GM18867 (cell line): ENCODE measurements around the gene HSPA1A.
"Not testable (repeated sequence)": the region's sequence is repeated elsewhere in the genome, so short reads cannot be mapped to it uniquely, and the experiment has no call there.

Source experiments
- ATAC-seq: cut with Tn5 transposase; IDR thresholded peaks from one replicate; pipeline ENCODE4 v1.9.1; 2021; ENCODE audit warnings: mild to moderate bottlenecking, moderate library complexity; ENCODE audit not compliant: unreplicated experiment

HSPA1A gene

GRCh38 chr6:31781244-31782125 lies 33.9 kb upstream of the HSPA1A start:
- no peak for ATAC-seq

GRCh38 chr6:31782126-31782855 lies 33.1 kb upstream of the HSPA1A start:
- no peak for ATAC-seq

DNA sequence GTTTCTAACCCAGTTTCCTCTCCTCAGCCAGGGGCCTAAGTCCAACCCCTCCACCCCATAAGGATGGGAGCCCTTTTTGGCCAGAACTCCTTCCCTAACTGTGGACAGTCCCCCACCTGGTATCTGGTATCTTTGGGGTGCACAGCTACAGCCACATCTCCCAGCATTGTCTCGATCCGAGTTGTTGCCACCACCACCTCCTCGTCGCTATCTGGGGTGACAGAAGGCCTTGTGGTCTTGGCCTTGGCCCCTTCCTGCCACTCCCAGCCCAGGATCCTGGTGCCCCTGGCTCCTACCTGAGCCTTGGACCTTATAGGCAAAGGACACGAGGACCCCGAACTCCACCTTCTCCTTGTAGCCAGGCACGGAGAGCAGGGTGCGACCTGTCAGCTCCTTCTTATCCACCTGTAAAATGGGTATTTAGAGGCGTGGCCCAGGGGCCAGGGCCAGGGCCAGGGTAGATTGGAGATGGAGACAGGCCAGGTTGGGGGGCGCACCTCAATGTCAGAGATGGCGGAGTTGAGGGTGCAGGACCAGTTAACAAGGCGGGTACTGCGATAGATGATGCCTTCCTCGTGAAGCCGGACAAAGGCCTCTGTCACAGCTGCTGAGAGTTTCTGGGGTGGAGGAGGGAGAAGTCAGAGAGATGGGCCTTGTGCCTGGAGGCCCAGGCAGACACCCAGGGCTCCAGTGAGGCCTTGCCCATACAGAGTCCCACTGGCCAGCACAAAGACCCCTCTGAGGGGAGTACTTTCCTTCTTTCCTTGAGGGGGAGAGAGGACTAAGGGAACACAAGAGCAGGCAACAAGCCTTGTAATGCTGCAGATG lies 31.0 kb upstream of the HSPA1A start:
- no peak for ATAC-seq

GRCh38 chr6:31785475-31785874 lies 29.9 kb upstream of the HSPA1A start:
- ATAC-seq: no peak

DNA sequence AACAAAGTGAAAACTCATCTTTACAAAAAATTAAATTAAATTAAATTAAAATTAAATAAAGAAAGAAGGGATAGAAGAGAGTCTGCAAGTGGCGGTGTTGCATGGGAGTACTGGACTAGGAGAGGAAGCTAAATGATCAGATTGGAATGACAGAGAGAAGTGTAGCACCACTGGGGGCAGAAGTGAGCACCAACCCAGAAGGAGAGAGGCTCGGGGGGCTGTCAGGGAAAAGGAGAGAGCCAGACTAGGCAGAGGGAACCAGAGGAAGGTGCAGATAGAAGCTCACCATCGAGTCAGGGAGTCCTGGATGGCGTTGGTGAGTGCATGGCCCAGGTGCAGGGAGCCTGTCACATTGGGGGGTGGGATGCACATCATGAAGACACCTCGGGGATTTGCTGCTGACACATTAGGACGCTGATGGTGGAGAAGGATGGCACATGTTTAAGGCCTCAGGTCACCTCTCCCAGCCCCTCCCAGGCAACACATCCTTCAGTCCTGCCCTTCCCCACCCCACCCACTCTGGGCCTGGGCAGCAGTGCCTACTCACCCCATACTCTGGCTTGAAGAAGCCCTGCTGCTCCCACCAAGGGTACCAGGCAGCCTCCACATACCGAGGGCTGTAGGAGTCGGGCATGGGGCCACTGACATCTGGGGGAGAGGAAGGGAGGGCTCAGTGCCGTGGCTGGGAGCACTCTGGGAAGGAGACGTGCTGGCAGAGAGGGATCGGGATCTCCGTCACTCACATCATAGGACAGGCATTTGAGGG lies 23.8 kb upstream of the HSPA1A start:
- ATAC-seq: no peak

DNA sequence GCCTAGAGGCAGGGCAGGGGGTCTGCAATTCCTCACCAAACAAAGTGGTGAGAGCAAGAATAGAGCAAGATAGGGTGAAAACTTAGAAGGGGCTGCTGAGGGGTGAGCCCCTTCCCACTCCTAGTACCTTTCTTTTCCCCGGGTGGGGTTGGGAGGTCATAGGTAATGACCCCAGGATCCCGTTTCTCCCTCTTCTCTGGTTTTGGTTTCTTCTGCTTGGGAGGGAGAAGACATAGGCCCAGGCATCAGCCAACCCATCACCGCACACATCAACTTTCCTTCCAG lies 23.3 kb upstream of the HSPA1A start:
- ATAC-seq: no peak

DNA sequence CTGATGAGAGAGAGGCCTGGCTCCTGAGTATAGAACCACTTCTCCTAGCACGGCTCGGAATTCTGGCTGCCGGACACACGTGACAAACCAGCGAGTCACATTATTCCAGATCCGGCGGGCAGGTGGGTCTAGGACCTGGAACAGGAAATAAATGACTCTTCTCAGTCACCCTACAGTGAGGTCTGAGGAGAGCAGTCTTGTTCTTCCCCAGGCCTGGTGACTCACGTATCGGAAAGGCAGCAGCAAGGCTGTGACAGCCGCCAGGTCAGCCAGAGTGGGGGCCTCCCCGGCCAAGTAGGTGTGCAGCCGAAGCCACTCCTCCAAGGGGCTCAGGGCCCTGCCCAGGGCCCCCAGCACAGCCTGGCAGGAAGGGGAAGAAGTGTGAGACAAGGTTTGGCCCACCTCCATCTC lies 22.6 kb upstream of the HSPA1A start:
- no peak for ATAC-seq

DNA sequence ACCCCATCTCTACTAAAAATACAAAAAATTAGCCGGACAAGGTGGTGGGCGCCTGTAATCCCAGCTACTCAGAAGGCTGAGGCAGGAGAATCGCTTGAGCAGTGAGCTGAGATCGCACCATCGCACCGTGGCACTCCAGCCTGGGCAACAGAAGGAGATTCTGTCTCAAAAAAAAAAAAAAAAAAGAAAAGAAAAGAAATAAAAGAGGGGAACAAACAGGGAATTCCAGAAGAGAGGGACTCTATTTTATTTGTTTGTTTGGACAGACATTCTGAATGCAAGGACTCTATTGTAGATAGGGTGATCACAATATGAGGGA lies 21.5 kb upstream of the HSPA1A start:
- ATAC-seq: not testable (repeated sequence)

- no peak for ATAC-seq
These were observed 21.0 kb upstream of the HSPA1A start for GRCh38 chr6:31794294-31794865.

- peak; percentile 17 for ATAC-seq
These were observed 20.3 kb upstream of the HSPA1A start for GRCh38 chr6:31794866-31795615.

DNA sequence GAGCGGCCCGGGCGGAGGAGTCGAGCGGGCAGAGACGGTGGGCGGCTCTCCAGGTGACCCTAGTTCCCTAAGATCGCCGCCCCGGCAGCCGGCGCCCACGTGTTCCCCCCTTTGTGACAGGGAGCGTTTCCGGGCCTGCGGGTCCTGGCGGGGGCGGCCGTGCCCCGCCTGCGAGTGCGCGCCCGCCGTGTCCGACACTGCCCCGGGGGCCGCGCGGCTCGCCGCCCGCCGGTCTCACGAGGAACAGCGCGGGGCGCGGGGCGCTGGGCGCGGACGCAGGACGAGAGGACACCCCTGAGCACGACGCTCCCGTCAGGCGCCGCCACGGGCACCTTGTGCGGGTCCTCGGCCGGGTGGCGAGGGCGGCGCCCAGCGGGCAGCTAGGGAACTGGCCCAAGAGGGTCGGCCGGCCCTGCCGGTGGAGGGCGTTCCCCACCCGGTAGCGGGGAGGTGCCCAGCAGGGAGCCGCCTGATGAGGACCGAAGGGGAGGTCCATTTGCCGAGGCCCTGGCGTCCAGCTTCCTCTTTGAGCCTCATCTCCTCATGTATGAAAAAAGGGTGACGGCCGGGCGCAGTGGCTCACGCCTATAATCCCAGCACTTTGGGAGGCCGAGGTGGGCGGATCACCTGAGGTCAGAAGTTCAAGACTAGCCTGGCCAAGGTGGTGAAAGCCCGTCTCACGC lies 19.6 kb upstream of the HSPA1A start, which contains the start of gene VARS1:
Gene VARS1, minus strand, starts transcription at position 137 of the 683 bp plus-strand sequence. CDS start 535 bp downstream, outside the sequence.
- ATAC-seq: peak; percentile 77

GRCh38 chr6:31796993-31797385 lies 18.4 kb upstream of the HSPA1A start:
- ATAC-seq: no peak

DNA sequence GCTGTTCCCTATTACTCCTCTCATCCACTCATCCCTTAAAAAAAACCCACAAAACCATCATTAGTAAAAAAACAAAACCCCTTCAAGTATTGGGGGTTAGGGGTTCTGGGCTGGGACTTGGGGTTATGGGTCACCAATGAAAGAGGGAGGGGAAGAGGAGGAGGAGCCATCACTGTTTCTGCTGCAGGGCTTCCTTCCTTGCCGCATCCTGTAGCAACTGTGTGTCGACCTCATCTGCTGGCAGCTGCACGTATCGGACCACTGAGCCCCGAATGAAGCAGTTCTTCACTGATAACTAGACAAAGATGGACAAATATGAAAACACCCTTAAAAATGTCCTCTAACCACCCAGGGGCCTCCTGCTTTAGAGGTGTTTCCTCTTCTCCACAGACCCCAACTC lies 17.8 kb upstream of the HSPA1A start:
- ATAC-seq: no peak

DNA sequence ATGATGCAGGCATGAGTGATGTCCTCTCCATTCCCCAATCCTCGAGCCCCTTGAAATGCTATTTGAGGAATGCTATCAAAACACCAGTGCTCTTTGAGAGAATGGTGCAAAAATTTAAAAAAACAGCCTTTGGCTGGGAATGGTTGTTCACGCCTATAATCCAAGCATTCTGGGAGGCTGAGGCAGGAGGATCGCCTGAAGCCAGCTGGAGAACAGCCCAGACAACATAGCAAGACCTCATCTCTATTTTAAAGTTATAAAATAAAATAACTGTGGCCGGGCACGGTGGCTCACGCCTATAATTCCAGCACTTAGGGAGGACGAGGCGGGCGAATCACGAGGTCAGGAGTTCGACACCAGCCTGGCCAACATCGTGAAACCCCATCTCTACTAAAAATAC lies 15.6 kb upstream of the HSPA1A start:
- no peak for ATAC-seq

- ATAC-seq: not testable (repeated sequence)
These were observed 14.1 kb upstream of the HSPA1A start for GRCh38 chr6:31801031-31801927.

- ATAC-seq: no peak
These were observed 9.3 kb upstream of the HSPA1A start for GRCh38 chr6:31805939-31806469.

DNA sequence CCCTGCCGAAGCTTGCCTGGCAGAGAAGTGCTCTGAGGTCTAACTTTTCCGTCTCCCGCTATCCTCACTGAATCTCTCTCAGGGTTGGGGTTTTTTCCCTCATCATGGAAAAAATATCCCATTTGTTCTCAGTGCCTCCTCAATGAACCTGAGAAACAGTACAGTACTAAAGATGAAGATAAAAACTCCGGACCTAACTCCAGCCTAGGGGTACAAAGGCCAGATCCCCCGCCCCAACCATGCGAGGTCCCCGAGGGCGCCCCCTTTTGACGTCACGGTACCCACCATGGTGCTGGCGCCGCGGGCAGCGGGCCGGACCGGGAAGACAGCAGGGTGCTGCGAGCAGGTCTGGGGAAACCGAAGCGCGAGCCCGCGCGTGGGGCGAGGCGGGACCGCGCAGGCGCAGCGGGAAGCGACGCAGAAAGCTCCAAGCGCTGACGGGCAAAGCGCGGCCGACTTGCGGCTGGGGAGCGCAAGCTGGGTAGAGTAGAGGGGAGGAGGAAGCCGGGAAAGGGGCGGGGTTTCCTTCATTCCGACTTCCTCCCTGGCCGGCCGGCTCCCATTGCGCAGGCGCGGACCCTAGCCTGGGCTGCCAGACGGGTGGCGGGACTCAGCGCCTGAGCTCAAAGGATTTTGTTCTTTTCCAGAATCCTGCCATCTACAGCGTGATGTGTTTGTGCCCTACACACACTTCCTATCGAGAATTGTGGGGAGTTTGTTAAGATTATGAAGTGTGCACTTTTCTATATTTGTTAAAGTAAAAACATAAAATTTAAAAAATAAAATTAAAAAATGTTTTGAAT lies 8.7 kb upstream of the HSPA1A start, which contains the start of gene LSM2:
Gene LSM2, minus strand, starts transcription at position 497 of the 803 bp plus-strand sequence. Its CDS starts 209 bp downstream, at position 288.
- ATAC-seq: peak; percentile 86
